Stimulated activated CD4-positive, alpha-beta T cell treated with anti-CD3 and anti-CD28 coated beads, Interleukin-15, amount 100 ng/mL, for 1 hour (primary cell): Measurements from ENCODE around the gene CASKIN1.
"Not testable (repeated sequence)": the region's sequence is repeated elsewhere in the genome, so short reads cannot be mapped to it uniquely, and the experiment has no call there.

Experiments
- DNase-seq, 2 donors: peaks; one replicate each; pipeline ENCODE4 v3.0.0-alpha.2; 2020; ENCODE audit warnings: low read depth in 1 of 2, low spot score in 1 of 2

CASKIN1 gene

DNA sequence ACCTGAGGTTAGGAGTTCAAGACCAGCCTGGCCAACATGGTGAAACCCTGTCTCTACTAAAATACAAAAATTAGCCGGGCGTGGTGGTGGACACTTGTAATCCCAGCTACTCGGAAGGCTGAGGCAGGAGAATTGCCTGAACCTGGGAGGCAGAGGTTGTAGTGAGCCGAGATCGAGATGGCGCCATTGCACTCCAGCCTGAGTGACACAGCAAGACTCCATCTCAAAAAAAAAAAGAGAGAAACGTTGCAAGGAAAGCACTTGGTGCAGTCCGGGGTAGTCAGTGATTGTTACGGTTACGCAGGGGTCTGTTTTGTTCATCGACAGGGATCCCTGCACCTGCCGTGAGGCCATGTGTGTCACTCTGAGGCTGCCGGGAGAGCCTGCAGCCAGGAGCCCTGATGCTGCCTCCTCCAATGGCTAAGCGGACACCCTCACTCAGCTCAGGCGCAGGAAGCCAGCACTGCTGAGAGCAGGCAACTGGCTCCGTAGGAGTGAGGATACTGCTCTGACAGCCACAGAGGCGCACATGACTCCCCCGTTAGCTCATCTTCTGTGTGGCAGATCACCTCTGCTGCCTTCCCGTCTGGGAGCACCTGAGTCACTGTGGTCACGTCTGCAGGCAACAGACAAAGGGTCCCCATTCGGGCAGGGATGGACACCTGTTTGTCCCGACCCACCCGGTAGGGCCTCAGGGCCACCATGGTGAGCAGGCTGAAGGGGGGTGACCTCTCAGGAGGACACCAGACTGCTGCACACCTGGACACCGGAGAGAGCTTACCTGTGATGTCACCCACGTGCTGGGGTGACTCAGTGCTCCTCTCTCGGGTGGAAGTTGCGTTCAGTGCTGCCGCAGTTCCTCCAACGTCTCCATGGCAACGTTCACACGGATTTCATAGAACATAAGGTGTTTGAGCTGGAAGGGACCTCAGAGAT lies 53.2 kb downstream of the CASKIN1 start:
- DNase-seq = no peak

DNA sequence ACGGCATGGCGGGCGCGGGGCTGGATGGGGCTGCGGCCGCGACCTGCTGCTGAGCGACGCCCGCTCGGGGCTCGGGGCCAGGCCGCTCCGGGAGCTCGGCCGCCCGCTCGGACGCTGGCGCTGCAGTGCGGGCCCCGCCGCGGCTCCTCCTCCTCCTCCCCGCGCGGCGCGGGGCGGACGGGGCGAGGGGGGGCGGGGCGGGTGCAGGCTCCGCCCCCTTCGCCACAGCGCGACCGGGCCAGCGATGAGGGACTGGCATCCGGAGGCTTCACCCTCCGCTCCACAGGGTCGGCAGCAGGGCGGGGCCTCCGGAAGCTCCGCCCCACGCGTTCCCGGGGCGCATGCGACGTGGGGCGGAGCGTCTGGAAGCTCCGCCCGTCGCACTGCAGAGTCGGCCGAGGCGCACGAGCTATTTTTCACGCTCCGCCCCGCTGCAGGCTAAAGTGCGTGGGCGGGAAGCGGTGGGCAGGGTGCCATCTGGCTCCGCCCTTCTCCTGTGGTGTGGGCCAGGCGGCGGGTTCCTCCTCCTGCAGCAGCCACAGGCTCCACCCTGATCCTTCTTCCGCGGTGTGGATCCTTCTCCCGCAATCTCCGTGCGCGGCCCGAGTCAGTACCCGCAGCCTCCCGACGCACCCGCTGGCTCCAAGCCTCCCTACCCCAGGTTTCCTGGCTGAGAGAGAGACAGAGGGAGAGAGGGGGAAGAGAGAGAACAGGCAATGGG lies 60.5 kb downstream of the CASKIN1 start, which contains the start of gene PKD1:
Gene PKD1 (minus strand): TSS at position 129 of the 721 bp plus-strand sequence. CDS start 209 bp downstream, outside the sequence.
- peak; percentile 100 for DNase-seq

DNA sequence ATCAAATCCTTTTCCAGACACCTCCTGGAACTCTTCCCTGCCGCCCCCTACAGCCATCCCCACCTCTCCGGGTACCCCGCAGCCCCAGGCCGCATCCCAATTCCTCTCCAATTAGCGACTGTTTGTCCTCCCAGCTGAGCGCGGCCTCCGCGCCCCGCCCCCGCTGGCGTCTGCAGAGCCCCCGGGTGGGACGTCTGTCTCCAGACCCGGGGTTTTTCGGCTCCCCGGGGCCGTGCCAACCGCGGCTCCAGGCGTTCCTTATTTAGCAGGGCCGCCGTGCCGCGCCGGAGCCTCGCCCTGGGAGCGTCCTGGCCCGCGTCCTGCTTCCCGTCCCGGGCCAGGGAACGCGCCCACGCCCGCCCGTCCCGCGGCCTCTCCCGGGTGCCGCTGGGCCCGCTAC lies 61.3 kb downstream of the CASKIN1 start:
- DNase-seq = not testable (repeated sequence)

DNA sequence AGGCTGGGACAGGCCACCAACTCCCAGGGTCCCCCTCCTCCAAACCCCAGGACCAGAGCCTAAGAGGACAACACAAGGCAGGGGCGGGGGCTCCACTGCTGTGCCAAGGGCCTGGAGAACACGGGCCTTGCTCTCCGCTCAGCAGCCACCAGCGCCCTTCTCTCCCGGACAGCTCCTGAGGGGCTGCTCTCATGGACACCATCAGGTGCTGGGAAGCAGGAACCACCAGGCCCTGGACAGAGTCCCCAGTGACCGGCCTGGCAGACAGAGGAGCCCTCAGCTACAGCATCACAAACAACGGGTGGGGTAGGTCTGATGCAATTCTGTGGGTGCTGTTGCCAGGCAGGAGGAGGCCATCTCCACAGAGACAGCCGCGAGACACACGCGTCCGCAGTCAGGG lies 62.6 kb downstream of the CASKIN1 start:
- DNase-seq = not testable (repeated sequence)

DNA sequence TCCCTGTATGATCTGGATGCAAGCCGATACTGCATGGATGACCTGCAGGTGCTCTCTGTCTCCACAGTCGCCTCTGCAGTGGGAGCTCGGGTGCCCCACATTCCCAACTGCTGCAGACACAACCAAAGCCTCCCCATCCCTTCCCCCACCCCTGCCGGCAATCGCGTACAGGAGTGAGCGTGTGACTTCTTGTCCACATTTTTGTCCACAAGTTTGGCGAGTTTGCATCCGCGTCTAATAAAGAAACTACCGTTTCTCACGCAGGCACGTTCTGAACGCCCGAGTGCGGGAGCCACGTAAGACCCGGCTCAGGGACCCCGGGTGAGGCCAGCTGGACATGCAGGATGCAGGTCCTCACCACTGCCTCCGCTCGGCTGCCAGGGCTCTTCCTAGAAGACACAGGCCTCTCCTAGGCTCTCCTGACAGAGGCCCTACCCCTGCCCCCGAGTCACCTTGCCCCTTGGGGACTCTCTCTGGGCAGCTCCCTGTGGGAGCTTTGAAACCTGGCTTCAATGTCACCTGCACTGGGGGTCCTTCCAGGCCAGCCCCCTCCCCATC lies 66.4 kb downstream of the CASKIN1 start:
- DNase-seq = not testable (repeated sequence)

DNA sequence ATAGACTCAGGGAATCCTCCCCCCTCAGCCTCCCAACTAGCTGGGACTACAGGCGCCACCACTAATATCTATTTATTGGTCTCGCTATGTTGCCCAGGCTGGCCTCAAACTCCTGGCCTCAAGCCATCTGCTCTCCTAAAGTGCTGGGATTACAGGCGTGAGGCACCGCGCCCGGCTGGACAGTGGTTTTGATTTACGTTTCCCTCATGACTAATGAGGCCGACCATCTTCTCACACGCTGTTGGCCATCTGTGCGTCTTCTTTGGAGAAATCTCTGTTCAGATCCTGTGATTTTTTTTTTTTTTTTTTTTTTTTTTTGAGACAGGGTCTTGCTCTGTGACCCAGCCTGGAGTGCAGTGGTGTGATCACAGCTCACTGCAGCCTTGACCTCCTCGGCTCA lies 67.2 kb downstream of the CASKIN1 start:
- DNase-seq = not testable (repeated sequence)

DNA sequence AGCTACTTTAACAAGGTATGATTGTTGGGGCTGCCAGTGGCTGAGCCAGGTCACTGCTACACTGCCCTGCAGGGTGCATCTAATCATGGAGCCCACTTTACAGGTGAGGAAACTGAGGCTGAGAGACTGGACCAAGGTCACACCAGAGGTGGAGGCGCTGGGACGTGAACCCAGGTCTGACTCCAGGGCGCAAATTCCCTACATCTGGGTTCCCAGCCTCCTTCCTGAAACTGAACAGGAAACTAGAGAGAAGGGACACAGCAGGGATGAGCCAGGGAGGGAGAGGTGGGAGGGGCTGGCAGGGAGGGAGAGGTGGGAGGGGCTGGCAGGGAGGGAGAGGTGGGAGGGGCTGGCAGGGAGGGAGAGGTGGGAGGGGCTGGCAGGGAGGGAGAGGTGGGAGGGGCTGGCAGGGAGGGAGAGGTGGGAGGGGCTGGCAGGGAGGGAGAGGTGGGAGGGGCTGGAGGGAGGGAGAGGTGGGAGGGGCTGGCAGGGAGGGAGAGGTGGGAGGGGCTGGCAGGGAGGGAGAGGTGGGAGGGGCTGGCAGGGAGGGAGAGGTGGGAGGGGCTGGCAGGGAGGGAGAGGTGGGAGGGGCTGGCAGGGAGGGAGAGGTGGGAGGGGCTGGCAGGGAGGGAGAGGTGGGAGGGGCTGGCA lies 68.7 kb downstream of the CASKIN1 start:
- not testable (repeated sequence) for DNase-seq
